Panc1 (cell line): Measurements from ENCODE around the gene IAH1. TPM values are rescaled to one million over a fixed set of nuclear protein-coding genes. Genes with fewer than 3 reads are reported as not detected.

Source experiments
- ATAC-seq: fragments of 200-7000 bp; cut with Tn5 transposase; 2 replicates; pipeline ENCODE4 v1.9.1; 2020; ENCODE audit warnings: mild to moderate bottlenecking, moderate library complexity
- BruUV-seq: library from RNA; stranded (reverse); fragments of 400-500 nt; replicated peaks from 2 replicates; lab custom pipeline; 2021; lab: Mats Ljungman, UMichigan
- CTCF ChIA-PET: fragments of 300-600 bp; sonication (Branson Sonifier 250); formaldehyde crosslinking; loops from one replicate; lab custom pipeline; 2022; ENCODE audit warnings: antibody characterized with exemption; lab: Charles Lee
- POLR2A ChIA-PET: fragments of 300-600 bp; sonication (Branson Sonifier 250); formaldehyde crosslinking; loops from one replicate; lab custom pipeline; 2022; ENCODE audit warnings: antibody characterized with exemption; lab: Charles Lee
- DNase-seq: peaks from one replicate; pipeline ENCODE4 v3.0.0-alpha.2; 2010; ENCODE audit warnings: low read depth, low spot score
- H3K27ac ChIP-seq: 2 replicates; pipeline ENCODE4 v1.5.1; 2011; ENCODE audit warnings: mild to moderate bottlenecking, low read length, inconsistent platforms
- H3K27me3 ChIP-seq: fragments of 200-500 bp; sonication (Bioruptor generic); 2 replicates; pipeline ENCODE4 v1.6.0; 2014; ENCODE audit warnings: low read length, inconsistent platforms; ENCODE audit not compliant: control insufficient read depth, insufficient read depth
- H3K36me3 ChIP-seq: fragments of 200-500 bp; sonication (Bioruptor generic); 2 replicates; pipeline ENCODE4 v1.5.1; 2014; ENCODE audit warnings: inconsistent platforms, mild to moderate bottlenecking, low read length, moderate library complexity; ENCODE audit not compliant: control insufficient read depth, insufficient read depth
- H3K4me1 ChIP-seq: 2 replicates; pipeline ENCODE4 v1.5.1; 2011; ENCODE audit warnings: inconsistent platforms, mild to moderate bottlenecking, low read length, moderate library complexity; ENCODE audit not compliant: control insufficient read depth, insufficient read depth
- H3K4me3 ChIP-seq, 2 experiments: 2 replicates each; pipeline ENCODE4 v1.5.1; 2011 to 2012; ENCODE audit warnings: low read depth in 2 of 2, low read length in 2 of 2, mild to moderate bottlenecking in 2 of 2, inconsistent platforms in 1 of 2, moderate library complexity in 1 of 2
- H3K9me3 ChIP-seq: fragments of 200-500 bp; sonication (Bioruptor generic); 2 replicates; pipeline ENCODE4 v1.5.1; 2014; ENCODE audit warnings: low read depth, mild to moderate bottlenecking, inconsistent platforms, low read length, moderate library complexity; ENCODE audit not compliant: control insufficient read depth, insufficient read depth
- CTCF ChIP-seq: fragments of 450-650 bp; IDR thresholded peaks from 2 replicates; pipeline ENCODE4 v1.5.1; 2017; ENCODE audit warnings: mild to moderate bottlenecking
- POLR2AphosphoS5 ChIP-seq: IDR thresholded peaks from 2 replicates; pipeline ENCODE4 v1.6.1; 2012; ENCODE audit warnings: mild to moderate bottlenecking, low read depth, low read length, moderate library complexity
- REST ChIP-seq, 2 experiments: IDR thresholded peaks; 2 replicates each; pipeline ENCODE4 v1.6.1; 2011 to 2012; ENCODE audit warnings: low read depth in 2 of 2, control low read depth in 1 of 2, low read length in 1 of 2, mild to moderate bottlenecking in 1 of 2, moderate library complexity in 1 of 2; ENCODE audit not compliant: insufficient read depth in 1 of 2
- SIN3A ChIP-seq: IDR thresholded peaks from 2 replicates; pipeline ENCODE4 v1.6.1; 2012; ENCODE audit warnings: low read depth, mild to moderate bottlenecking, low read length, moderate library complexity, borderline replicate concordance; ENCODE audit not compliant: insufficient read depth
- TCF7L2 ChIP-seq: IDR thresholded peaks from 2 replicates; pipeline ENCODE4 v1.6.1; 2011; ENCODE audit warnings: mild to moderate bottlenecking, low read depth, low read length, inconsistent platforms
- in situ Hi-C: cut with HindIII; loops from 2 replicates; pipeline ENCODE4 v1.10.0; 2016; ENCODE audit warnings: low sequenced_read_pairs, low pct_unique_long_range_greater_than_20kb
- intact Hi-C: fragments of 100-400 bp; cut with micrococcal nuclease; formaldehyde crosslinking; loops from one replicate; pipeline ENCODE4 v1.10.0; 2022; ENCODE audit not compliant: unreplicated experiment
- total RNA-seq: library from RNA; stranded (reverse); gene quantifications from one replicate; pipeline ENCODE4 v1.2.1, GENCODE V29; 2021; ENCODE audit not compliant: unreplicated experiment

The IAH1 gene
- total RNA-seq, 1 experiment from 2014 or later: 72.2 TPM

- no peaks in the 10 kb centered on the region for H3K9me3 ChIP-seq
- ChIA-PET CTCF (no interaction called here), POLR2A (no interaction called here)
- H3K27me3 ChIP-seq: no peaks in the 10 kb centered on the region
- BruUV-seq: no TSS peak
- intact Hi-C loops: no loop called here
- no peak for DNase-seq
- H3K27ac ChIP-seq: no peak overlapping the region
- in situ Hi-C loops: no loop called here
- no peaks in the 10 kb centered on the region for H3K4me1 ChIP-seq
- peaks cover 16% of the 10 kb centered on the region for H3K36me3 ChIP-seq
- H3K4me3 ChIP-seq: no peak overlapping the region
- no peak for ATAC-seq
- TF ChIP-seq TCF7L2 (no peak), REST (IDR thresholded peaks at IDR 0.05; ENCODE audit: insufficient read depth in 1 of 2, low read depth in 2 of 2, low read length in 1 of 2) (no peak), SIN3A (no peak), CTCF (no peak)
Measured at GRCh38 chr2:9527995-9528787, 53.8 kb downstream of the IAH1 start.

- no peak overlapping the region for H3K27ac ChIP-seq
- POLR2A ChIA-PET: no interaction called here
- in situ Hi-C loops: no loop called here
Measured at GRCh38 chr2:9532421-9532820, 58.1 kb downstream of the IAH1 start.

More at GRCh38 chr2:9532421-9532820, 58.1 kb downstream of the IAH1 start:
- DNase-seq (no peak), ATAC-seq (no peak)
- no peaks in the 10 kb centered on the region for H3K9me3 ChIP-seq
- TF ChIP-seq POLR2AphosphoS5: no peak
- no peak for TF ChIP-seq CTCF
- TF ChIP-seq SIN3A: no peak
- TF ChIP-seq REST (IDR thresholded peaks at IDR 0.05; ENCODE audit: insufficient read depth in 1 of 2, low read depth in 2 of 2, low read length in 1 of 2): no peak
- TF ChIP-seq TCF7L2: no peak
- no peak overlapping the region for H3K4me3 ChIP-seq
- no TSS peak for BruUV-seq
- no peaks in the 10 kb centered on the region for H3K27me3 ChIP-seq
- intact Hi-C loops: no loop called here
- CTCF ChIA-PET: no interaction called here
- peaks cover 12% of the 10 kb centered on the region for H3K36me3 ChIP-seq
- H3K4me1 ChIP-seq: no peaks in the 10 kb centered on the region
